K562 (cell line): ENCODE data around the gene LYVE1. TPM values are rescaled to one million over a fixed set of nuclear protein-coding genes. Genes with fewer than 3 reads are reported as not detected.
A peak's percentile ranks its signal among the peaks of the same experiment; 100 is the strongest.

ENCODE experiments used
- ATAC-seq: fragments of 200-7000 bp; cut with Tn5 transposase; 3 replicates; pipeline ENCODE4 v1.9.1; 2020; ENCODE audit warnings: moderate library complexity
- BruUV-seq: library from RNA; stranded (reverse); fragments of 400-500 nt; replicated peaks from 2 replicates; lab custom pipeline; 2021; lab: Mats Ljungman, UMichigan
- CTCF ChIA-PET: fragments of 300-600 bp; formaldehyde crosslinking; extraction: SDS; loops from one replicate; lab custom pipeline; 2021; ENCODE audit warnings: low intra/inter-chr PET ratio; lab: Yijun Ruan, JAX
- POLR2A ChIA-PET: fragments of 300-600, 350-650 bp; sonication (Branson Sonifier 250); formaldehyde crosslinking; extraction: SDS; loops from one replicate; lab custom pipeline; 2021; ENCODE audit warnings: antibody characterized with exemption, inconsistent platforms; lab: Yijun Ruan, JAX
- DNase-seq, 4 experiments: peaks; one replicate each; pipeline versions ENCODE4 v3.0.0 to v3.0.0-alpha.2; 2011 to 2018; ENCODE audit warnings: low spot score in 3 of 4, mixed read lengths in 3 of 4; ENCODE audit errors: extremely low read depth in 1 of 4
- FAIRE-seq: peaks from 2 replicates; lab custom pipeline; 2011; peaks lifted over from hg19 to GRCh38; lab: Jason Lieb, UNC
- H2AFZ ChIP-seq: 2 replicates; pipeline ENCODE4 v1.6.0; 2011; ENCODE audit warnings: low read depth, low read length, control low read depth, inconsistent platforms
- H3K27ac ChIP-seq: fragments of 200-600 bp; 3 replicates; pipeline ENCODE4 v1.8.0; 2011; ENCODE audit warnings: low read depth, mild to moderate bottlenecking, control low read depth, inconsistent platforms, low read length, moderate library complexity, mixed read lengths; ENCODE audit errors: extremely low read depth
- H3K27me3 ChIP-seq, 2 experiments: fragments of 300-600 bp in 1 of 2; 2 replicates in 1 of 2; 3 replicates in 1 of 2; pipeline versions ENCODE4 v1.6.0 to v1.8.0; 2011; ENCODE audit warnings: inconsistent platforms in 2 of 2, low read length in 2 of 2, mild to moderate bottlenecking in 1 of 2, mixed read lengths in 1 of 2, moderate library complexity in 1 of 2; ENCODE audit not compliant: control insufficient read depth in 2 of 2, insufficient read depth in 2 of 2
- H3K36me3 ChIP-seq: fragments of 300-600 bp; 3 replicates; pipeline ENCODE4 v1.8.0; 2011; ENCODE audit warnings: mild to moderate bottlenecking, low read length, inconsistent platforms; ENCODE audit not compliant: control insufficient read depth, insufficient read depth
- H3K4me1 ChIP-seq, 2 experiments: fragments of 200-600 bp in 1 of 2; replicated peaks in 1 of 2; 2 replicates in 1 of 2; 3 replicates in 1 of 2; pipeline versions ENCODE4 v1.5.1 to v1.8.0; 2011; ENCODE audit warnings: inconsistent platforms in 2 of 2, low read length in 2 of 2, mild to moderate bottlenecking in 1 of 2, mixed read lengths in 1 of 2, moderate library complexity in 1 of 2; ENCODE audit not compliant: control insufficient read depth in 2 of 2, insufficient read depth in 2 of 2
- H3K4me2 ChIP-seq: 2 replicates; pipeline ENCODE4 v1.6.1; 2011; ENCODE audit warnings: low read length, control low read depth, inconsistent platforms, mixed read lengths; ENCODE audit not compliant: insufficient read depth
- H3K4me3 ChIP-seq: fragments of 200-600 bp; sonication (generic), shearing (Covaris generic); 2 replicates; pipeline ENCODE4 v1.5.1; 2016; ENCODE audit warnings: control low read depth, inconsistent platforms
- H3K79me2 ChIP-seq: fragments of 200-600 bp; 3 replicates; pipeline ENCODE4 v1.8.0; 2011; ENCODE audit warnings: low read length, inconsistent platforms; ENCODE audit not compliant: control insufficient read depth, insufficient read depth
- H3K9ac ChIP-seq, 2 experiments: 2 replicates each; pipeline versions ENCODE4 v1.6.0 to v1.6.1; 2011; ENCODE audit warnings: low read depth in 2 of 2, low read length in 2 of 2, control low read depth in 1 of 2, inconsistent platforms in 1 of 2, mild to moderate bottlenecking in 1 of 2, mixed read lengths in 1 of 2; ENCODE audit not compliant: insufficient read depth in 1 of 2
- H3K9me1 ChIP-seq: one replicate; pipeline ENCODE4 v1.6.0; 2011; ENCODE audit warnings: inconsistent platforms, mild to moderate bottlenecking, low read length, moderate library complexity; ENCODE audit not compliant: control insufficient read depth, insufficient read depth
- H3K9me3 ChIP-seq: replicated peaks from 2 replicates; pipeline ENCODE4 v1.5.1; 2011; ENCODE audit warnings: low read depth, low read length, inconsistent platforms; ENCODE audit not compliant: control insufficient read depth, insufficient read depth
- H4K20me1 ChIP-seq: replicated peaks from 2 replicates; pipeline ENCODE4 v1.6.1; 2011; ENCODE audit warnings: low read length, inconsistent platforms, mixed read lengths; ENCODE audit not compliant: control insufficient read depth, insufficient read depth
- CEBPG ChIP-seq, 3 experiments: fragments of 200-800 bp in 1 of 3; sonication (Bioruptor generic) in 1 of 3; sonication (generic) in 1 of 3; formaldehyde crosslinking in 1 of 3; IDR thresholded peaks in 2 of 3; conservative IDR thresholded peaks in 1 of 3; 2 replicates each; pipeline versions ENCODE4 v1.6.1 to v1.8.0; 2016 to 2022; ENCODE audit warnings: missing compliant biosample characterization in 2 of 3, missing genetic modification characterization in 2 of 3, mild to moderate bottlenecking in 1 of 3, missing genetic modification reagents in 1 of 3
- CREB3 ChIP-seq: fragments of 450-650 bp; conservative IDR thresholded peaks from 2 replicates; pipeline ENCODE4 v1.6.1; 2016; ENCODE audit warnings: missing genetic modification characterization, low read depth, mild to moderate bottlenecking, missing compliant biosample characterization, moderate library complexity
- E2F1 ChIP-seq: sonication (generic); formaldehyde crosslinking; IDR thresholded peaks from 2 replicates; pipeline ENCODE4 v1.8.1; 2023; ENCODE audit warnings: mild to moderate bottlenecking, missing genetic modification reagents, moderate library complexity
- E2F3 ChIP-seq: fragments of 250-450 bp; sonication (Bioruptor Pico); IDR thresholded peaks from 2 replicates; pipeline ENCODE4 v1.4.0; 2020; ENCODE audit warnings: mild to moderate bottlenecking
- FOXJ3 ChIP-seq: sonication (generic); formaldehyde crosslinking; IDR thresholded peaks from 2 replicates; pipeline ENCODE4 v1.4.0; 2020; ENCODE audit warnings: mild to moderate bottlenecking, missing genetic modification reagents
- GABPA ChIP-seq: fragments of 200-800 bp; sonication (Bioruptor generic); conservative IDR thresholded peaks from 2 replicates; pipeline ENCODE4 v1.6.1; 2016; ENCODE audit warnings: low read depth, missing genetic modification characterization, missing compliant biosample characterization
- HDGF ChIP-seq: fragments of 450-650 bp; IDR thresholded peaks from 2 replicates; pipeline ENCODE4 v1.6.1; 2016
- MXI1 ChIP-seq: IDR thresholded peaks from 2 replicates; pipeline ENCODE4 v1.6.1; 2011; ENCODE audit warnings: low read depth, mild to moderate bottlenecking, improper control_type of control experiment, low read length
- THRAP3 ChIP-seq: fragments of 450-650 bp; IDR thresholded peaks from 2 replicates; pipeline ENCODE4 v1.6.1; 2016; ENCODE audit warnings: mild to moderate bottlenecking, inconsistent platforms, borderline replicate concordance
- ZNF165 ChIP-seq: fragments of 250-450 bp; sonication (Bioruptor Pico); IDR thresholded peaks from 2 replicates; pipeline ENCODE4 v1.4.0; 2020; ENCODE audit warnings: borderline replicate concordance
- ZNF507 ChIP-seq: conservative IDR thresholded peaks from 2 replicates; pipeline ENCODE4 v1.6.1; 2017; ENCODE audit warnings: missing genetic modification characterization, missing compliant biosample characterization
- ZNF639 ChIP-seq, 2 experiments: fragments of 200-800 bp in 1 of 2; sonication (Bioruptor generic) in 1 of 2; sonication (generic) in 1 of 2; formaldehyde crosslinking in 1 of 2; IDR thresholded peaks in 1 of 2; conservative IDR thresholded peaks in 1 of 2; 2 replicates each; pipeline versions ENCODE4 v1.5.0 to v1.6.1; 2016 to 2020; ENCODE audit warnings: missing compliant biosample characterization in 1 of 2, missing genetic modification characterization in 1 of 2, missing genetic modification reagents in 1 of 2
- WGBS: fragments of 100-300 bp; shearing (Covaris generic); methylation state at CpG from one replicate; pipeline ENCODE4 v1.1.6; 2016; ENCODE audit warnings: low coverage, mixed read lengths; ENCODE audit not compliant: insufficient coverage; ENCODE audit errors: missing lambda C conversion rate; 5-methylcytosine and 5-hydroxymethylcytosine counted together
- in situ Hi-C: fragments of 300-500 bp; cut with MboI; formaldehyde crosslinking; loops from 4 replicates; pipeline ENCODE4 v1.15.0; 2018; ENCODE audit warnings: inconsistent platforms, mixed read lengths
- intact Hi-C: fragments of 100-400 bp; cut with micrococcal nuclease; formaldehyde crosslinking; loops from 2 replicates; pipeline ENCODE4 v1.14.2; 2022
- polyA plus RNA-seq, 8 experiments: library from polyadenylated mRNA; depleted of rRNA in 4 of 8; stranded (reverse) in 5 of 8; unstranded in 3 of 8; fragments of >200 nt; fragmentation: Nextera tagmentation in 2 of 8; fragmentation: Illumina TruSeq in 1 of 8; extraction: Ambion mirVana in 2 of 8; extraction: Trizol in 1 of 8; gene quantifications; 2 replicates each; pipeline versions ENCODE4 v1.2.1 to v1.2.3, GENCODE V29; 2011 to 2014; ENCODE audit warnings: inconsistent platforms in 1 of 8, missing spikeins in 1 of 8
- total RNA-seq, 7 experiments: library from RNA; depleted of rRNA in 6 of 7; stranded (reverse); fragments of >200 nt in 6 of 7; fragmentation: Illumina TruSeq in 2 of 7; extraction: Trizol in 2 of 7; gene quantifications; 2 replicates each; pipeline versions ENCODE4 v1.2.1 to v1.2.3, GENCODE V29; 2011 to 2021; ENCODE audit warnings: low replicate concordance in 1 of 7
- TF ChIP-seq, protein P1 (sequence below): fragments of 450-650 bp; formaldehyde crosslinking; IDR thresholded peaks from 2 replicates; pipeline ENCODE4 v1.4.0; 2022; ENCODE audit warnings: missing genetic modification characterization

The LYVE1 gene
- total and polyA plus RNA-seq, 9 of the 15 experiments (the other 6 are each of a cell fraction or from before 2014, with no cell fraction given) = 0.06 to 1.1 (median 0.14) TPM; not detected in 1

- in situ Hi-C loops = no loop called here
- no TSS peak for BruUV-seq
- WGBS = 16% methylated on average over 2 of the region's 2 CpGs
- Histone ChIP-seq H3K4me3 (no peak overlapping the region), H4K20me1 (no peaks in the 10 kb centered on the region), H3K4me2 (peak overlapping the region; percentile 9; the same call in 1 of the 2 replicates), H3K36me3 (no peaks in the 10 kb centered on the region), H3K27me3 (no peaks in the 10 kb centered on the region), H3K79me2 (no peaks in the 10 kb centered on the region), H2AFZ (peak overlapping the region; percentile 60), H3K9me1 (no peaks in the 10 kb centered on the region), H3K9me3 (no peaks in the 10 kb centered on the region), H3K27ac (peak overlapping the region; percentile 62; the same call in 2 of the 3 replicates), H3K4me1 (peaks cover 8 to 63% of the 10 kb centered on the region in 2 experiments), H3K9ac (no peak overlapping the region)
- ATAC-seq (peak; percentile 75), FAIRE-seq (peak; percentile 88), DNase-seq (peak in 3 of 4 experiments; percentile 20 to 74 (median 60))
- intact Hi-C loops = loop anchor here (5.0 kb wide), 1 partner anchor 33 kb away; no protein-coding TSS in a partner anchor
- ChIA-PET CTCF (no interaction called here), POLR2A (interaction anchor here (0.6 to 2.0 kb wide), 4 partner anchors 8 to 337 kb away, joined by 3 to 6 read pairs (median 4); no protein-coding TSS in a partner anchor)
- TF ChIP-seq E2F1 (CRISPR knock-in tag) (no peak), THRAP3 (no peak), E2F3 (no peak), MXI1 (no peak), FOXJ3 (CRISPR knock-in tag) (no peak), CEBPG (CRISPR knock-in tag; IDR thresholded peaks at IDR 0.05) (no peak), CEBPG (tag; conservative IDR thresholded peaks at IDR 0.05 in 1 of 2, IDR thresholded peaks at IDR 0.05 in 1 of 2) (peak; percentile 66 to 70; a peak in 3 of 4 replicates), HDGF (no peak), ZNF165 (CRISPR knock-in tag) (no peak), ZNF639 (CRISPR knock-in tag; conservative IDR thresholded peaks at IDR 0.05 in 1 of 2, IDR thresholded peaks at IDR 0.05 in 1 of 2) (no peak), ZNF507 (tag) (no peak), CREB3 (tag) (no peak), GABPA (tag) (no peak)
- TF ChIP-seq, protein P1, sequence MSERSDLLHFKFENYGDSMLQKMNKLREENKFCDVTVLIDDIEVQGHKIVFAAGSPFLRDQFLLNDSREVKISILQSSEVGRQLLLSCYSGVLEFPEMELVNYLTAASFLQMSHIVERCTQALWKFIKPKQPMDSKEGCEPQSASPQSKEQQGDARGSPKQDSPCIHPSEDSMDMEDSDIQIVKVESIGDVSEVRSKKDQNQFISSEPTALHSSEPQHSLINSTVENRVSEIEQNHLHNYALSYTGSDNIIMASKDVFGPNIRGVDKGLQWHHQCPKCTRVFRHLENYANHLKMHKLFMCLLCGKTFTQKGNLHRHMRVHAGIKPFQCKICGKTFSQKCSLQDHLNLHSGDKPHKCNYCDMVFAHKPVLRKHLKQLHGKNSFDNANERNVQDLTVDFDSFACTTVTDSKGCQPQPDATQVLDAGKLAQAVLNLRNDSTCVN = no peak
Observed at GRCh38 chr11:10588904-10589303, 20.4 kb upstream of the LYVE1 start.
